Upper lobe of left lung (tissue), 4 donors: ENCODE results near the gene MAP2K1.

ENCODE experiments used
- POLR2A ChIP-seq, 4 donors: fragments of 450-650 bp; IDR thresholded peaks; one replicate each; pipeline ENCODE4 v1.5.1; 2016 to 2017; ENCODE audit warnings: antibody characterized with exemption in 4 of 4, mild to moderate bottlenecking in 2 of 4
- POLR2AphosphoS5 ChIP-seq, 2 donors: sonication (generic); formaldehyde crosslinking; IDR thresholded peaks; one replicate each; pipeline ENCODE4 v1.5.1; 2017; ENCODE audit warnings: antibody characterized with exemption in 2 of 2

DNA sequence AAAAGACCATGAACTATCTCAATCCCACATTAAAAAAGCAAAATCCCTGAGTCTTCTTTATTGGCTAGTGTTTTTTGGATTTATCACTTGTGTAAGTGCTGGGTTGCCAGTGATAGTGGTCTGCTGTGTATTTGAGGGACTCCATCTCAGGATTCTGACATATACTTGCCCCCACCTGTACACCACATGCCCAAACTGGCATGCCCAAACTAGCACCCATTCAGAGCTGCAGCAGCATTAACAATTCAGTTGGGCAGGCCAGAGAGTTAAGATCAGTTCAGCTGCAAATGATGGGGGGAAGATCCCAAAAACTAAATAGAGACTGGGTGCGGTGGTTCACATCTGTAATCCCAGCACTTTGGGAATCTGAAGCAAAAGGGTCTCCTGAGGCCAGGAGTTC, 23.9 kb upstream of the MAP2K1 start:
- TF ChIP-seq POLR2A (IDR thresholded peaks at IDR 0.05) (no peak), POLR2AphosphoS5 (IDR thresholded peaks at IDR 0.05) (no peak)
